RWPE1 (cell line): ENCODE measurements around the gene COL16A1.

ENCODE experiments used
- CTCF ChIA-PET: fragments of 350-600 bp; sonication (Branson Sonifier 250); formaldehyde crosslinking; extraction: SDS; loops from one replicate; lab custom pipeline; 2021; lab: Yijun Ruan, JAX
- POLR2A ChIA-PET: fragments of 400-600 bp; formaldehyde crosslinking; extraction: SDS; loops from one replicate; lab custom pipeline; 2020; ENCODE audit warnings: antibody characterized with exemption; ENCODE audit not compliant: low non-redundant PET; lab: Yijun Ruan, JAX
- DNase-seq: peaks from one replicate; pipeline ENCODE4 v3.0.0; 2012; ENCODE audit warnings: low spot score
- H3K27ac ChIP-seq: fragments of 450-650 bp; 2 replicates; pipeline ENCODE4 v1.5.1; 2017
- TF ChIP-seq, protein P1 (sequence below): fragments of 450-650 bp; conservative IDR thresholded peaks from 2 replicates; pipeline ENCODE4 v1.5.1; 2017; ENCODE audit warnings: low read depth, mild to moderate bottlenecking

Gene COL16A1

DNA sequence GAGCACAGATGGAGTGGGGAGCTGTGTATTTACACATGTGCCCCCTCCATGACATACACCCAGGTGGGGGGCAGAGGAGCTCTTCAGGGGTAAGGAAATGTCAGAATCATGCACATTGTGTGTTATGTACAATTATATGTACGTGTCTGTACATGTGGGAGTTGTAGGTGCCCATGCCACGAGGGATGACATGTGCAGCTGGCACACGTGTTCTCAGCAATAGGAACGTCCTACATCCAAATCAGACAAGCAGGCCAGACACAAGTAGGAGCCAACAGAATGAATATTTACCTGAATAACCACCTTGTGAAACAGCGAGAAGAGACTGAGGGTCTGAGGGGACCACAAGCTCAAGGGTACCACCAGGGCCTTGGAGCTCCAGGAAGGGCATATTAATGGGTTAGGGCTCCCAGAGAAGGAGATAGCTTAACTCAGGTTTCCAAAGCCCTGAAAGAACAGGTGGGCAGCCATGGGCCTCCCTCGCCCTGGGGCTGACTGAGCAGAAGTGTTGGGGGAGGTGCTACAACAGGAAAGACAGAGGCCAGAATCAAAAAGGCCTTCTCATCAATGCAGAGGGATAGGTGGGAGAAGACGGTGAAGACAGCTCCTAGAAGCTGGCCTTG is 3.2 kb downstream of the COL16A1 start:
- peak overlapping the region; percentile 99 for H3K27ac ChIP-seq
- POLR2A ChIA-PET = no interaction called here
- no peak for DNase-seq
- CTCF ChIA-PET = interaction anchor here (1.0 kb wide), 1 partner anchor 15 kb away, joined by 3 read pairs; no protein-coding TSS in a partner anchor
- TF ChIP-seq, protein P1, sequence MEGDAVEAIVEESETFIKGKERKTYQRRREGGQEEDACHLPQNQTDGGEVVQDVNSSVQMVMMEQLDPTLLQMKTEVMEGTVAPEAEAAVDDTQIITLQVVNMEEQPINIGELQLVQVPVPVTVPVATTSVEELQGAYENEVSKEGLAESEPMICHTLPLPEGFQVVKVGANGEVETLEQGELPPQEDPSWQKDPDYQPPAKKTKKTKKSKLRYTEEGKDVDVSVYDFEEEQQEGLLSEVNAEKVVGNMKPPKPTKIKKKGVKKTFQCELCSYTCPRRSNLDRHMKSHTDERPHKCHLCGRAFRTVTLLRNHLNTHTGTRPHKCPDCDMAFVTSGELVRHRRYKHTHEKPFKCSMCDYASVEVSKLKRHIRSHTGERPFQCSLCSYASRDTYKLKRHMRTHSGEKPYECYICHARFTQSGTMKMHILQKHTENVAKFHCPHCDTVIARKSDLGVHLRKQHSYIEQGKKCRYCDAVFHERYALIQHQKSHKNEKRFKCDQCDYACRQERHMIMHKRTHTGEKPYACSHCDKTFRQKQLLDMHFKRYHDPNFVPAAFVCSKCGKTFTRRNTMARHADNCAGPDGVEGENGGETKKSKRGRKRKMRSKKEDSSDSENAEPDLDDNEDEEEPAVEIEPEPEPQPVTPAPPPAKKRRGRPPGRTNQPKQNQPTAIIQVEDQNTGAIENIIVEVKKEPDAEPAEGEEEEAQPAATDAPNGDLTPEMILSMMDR = no peak

DNA sequence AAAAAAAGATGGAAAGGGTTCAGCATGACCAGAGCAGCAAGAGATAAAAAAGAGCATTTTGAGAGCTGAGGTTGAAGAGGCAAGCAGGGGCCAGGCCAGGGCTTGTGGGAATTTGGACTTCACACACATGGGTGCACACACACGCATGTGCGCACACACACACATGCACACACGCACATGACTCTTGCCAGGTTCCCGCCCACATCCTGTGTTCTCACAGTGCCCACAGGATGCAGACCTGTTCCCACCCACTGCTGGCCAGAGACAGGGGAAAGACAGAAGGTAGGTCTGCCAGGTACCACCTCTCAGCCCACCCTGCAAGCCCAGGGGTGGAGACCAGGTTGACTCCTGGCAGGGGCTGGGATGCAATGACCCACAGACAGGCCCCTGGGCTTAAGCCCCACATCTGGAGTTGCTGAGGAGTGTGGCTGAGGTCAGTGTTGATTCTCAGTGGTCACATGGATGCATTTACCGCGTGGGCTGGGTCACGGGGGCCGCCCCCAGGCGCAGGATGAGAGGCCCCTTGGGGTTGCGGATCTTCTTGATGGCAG is 4.4 kb downstream of the COL16A1 start:
- H3K27ac ChIP-seq = peak overlapping the region; percentile 99
- no peak for DNase-seq
- ChIA-PET POLR2A (no interaction called here), CTCF (interaction anchor here (0.7 kb wide), 1 partner anchor 251 kb away, joined by 3 read pairs; no protein-coding TSS in a partner anchor)
- TF ChIP-seq, protein P1 = no peak

DNA sequence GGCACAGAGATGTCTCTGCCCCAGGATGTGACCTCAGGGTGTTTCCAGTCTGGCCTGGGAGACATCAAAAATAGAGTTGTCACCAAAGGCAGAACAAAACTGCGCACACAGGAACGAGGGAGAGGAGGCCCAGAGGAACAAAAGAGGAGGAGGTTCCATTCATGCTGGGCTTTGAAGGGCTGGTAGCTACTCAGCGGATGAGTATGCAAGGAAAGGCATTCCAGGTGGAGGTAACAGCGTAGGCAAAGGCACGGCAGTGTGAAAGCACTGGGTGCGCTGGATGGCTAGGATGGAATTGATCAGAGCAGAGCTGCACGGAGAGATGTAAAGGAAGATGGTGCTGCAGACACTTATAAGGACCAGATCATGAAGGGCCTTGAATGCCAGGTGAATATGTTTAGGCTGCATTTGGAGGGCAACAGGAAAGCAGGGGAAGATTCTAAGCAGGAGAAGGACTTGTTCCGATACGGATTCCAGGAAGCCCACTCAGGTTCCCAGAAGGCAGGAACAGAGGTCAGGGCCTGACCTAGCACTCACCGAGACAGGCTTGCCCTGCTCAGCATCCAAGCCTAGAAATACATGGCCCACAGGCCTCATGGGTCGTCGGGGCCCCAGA is 6.3 kb downstream of the COL16A1 start:
- TF ChIP-seq, protein P1 = no peak
- H3K27ac ChIP-seq = peak overlapping the region; percentile 99
- ChIA-PET CTCF (interaction anchor here (0.6 to 0.7 kb wide), 2 partner anchors 15 to 16 kb away, joined by 3 read pairs; no protein-coding TSS in a partner anchor), POLR2A (no interaction called here)
- DNase-seq = no peak

DNA sequence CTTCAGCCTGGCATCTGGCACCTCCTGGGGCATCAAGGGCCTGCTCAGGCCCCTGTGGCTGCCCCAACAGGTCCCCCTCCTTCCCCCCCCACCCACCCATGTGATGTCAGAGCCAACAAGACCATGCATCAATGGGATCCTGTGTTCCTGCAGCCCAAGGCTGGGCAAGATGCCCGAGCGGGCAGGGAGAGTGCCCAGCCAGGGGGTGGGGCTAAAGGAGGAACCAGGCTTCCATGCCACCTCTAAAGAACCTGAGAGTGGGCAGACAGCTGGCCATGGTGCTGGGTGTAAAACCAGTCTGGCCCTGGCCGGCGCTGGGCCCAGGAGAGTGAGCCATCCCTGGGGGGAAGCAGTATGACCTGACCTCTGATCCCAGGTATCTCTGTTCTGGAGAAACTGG is 7.6 kb downstream of the COL16A1 start:
- DNase-seq = no peak
- CTCF ChIA-PET = interaction anchor here (0.6 to 2.1 kb wide), 2 partner anchors 9 to 123 kb away, joined by 3 to 9 read pairs; no protein-coding TSS in a partner anchor
- peak overlapping the region; percentile 99 for H3K27ac ChIP-seq
- TF ChIP-seq, protein P1 = no peak
- POLR2A ChIA-PET = no interaction called here

DNA sequence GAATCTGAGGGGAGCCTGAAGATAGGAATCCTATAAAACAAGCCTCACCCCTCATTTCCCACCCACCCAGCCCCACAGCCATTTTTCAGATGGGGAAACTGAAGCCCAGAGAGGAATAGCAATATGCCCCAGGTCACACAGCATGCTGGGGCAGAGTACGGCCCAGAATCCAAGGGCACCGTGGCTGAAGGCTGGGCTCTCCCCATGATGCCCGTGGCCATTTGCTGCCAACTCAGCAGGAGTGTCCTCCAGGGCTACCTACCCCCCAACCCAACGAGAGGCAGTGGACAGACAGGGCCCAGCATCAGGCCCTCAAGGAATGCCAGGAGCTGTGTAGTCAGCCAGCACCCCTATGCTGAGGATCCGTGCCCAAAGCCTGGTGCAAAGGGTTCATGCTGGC is 8.5 kb downstream of the COL16A1 start:
- POLR2A ChIA-PET = interaction anchor here (0.6 kb wide), 1 partner anchor 520 kb away, joined by 3 read pairs; no protein-coding TSS in a partner anchor
- DNase-seq = no peak
- CTCF ChIA-PET = interaction anchor here (0.7 to 2.1 kb wide), 2 partner anchors 9 to 20 kb away, joined by 4 to 9 read pairs; no protein-coding TSS in a partner anchor
- TF ChIP-seq, protein P1 = no peak
- H3K27ac ChIP-seq = peak overlapping the region; percentile 99

DNA sequence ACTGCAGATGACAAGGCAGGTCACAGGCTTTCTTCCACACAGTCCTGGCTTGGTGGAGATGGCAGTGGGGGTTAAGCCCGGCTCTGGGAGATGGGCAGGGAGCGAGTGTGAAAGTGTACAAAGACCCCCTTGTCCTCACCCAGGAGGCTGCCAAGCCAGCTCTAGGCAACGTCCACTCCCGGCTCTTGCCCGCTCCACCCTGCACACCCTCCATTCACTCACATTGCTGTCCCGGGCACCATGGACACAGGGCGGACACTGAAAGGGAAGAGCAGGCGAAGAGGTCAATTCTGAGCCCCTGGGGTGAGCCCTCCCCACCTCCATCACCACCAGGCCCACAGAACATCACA is 8.9 kb downstream of the COL16A1 start:
- peak overlapping the region; percentile 99 for H3K27ac ChIP-seq
- DNase-seq = no peak
- ChIA-PET CTCF (interaction anchor here (0.7 to 2.1 kb wide), 2 partner anchors 10 to 20 kb away, joined by 4 to 9 read pairs; no protein-coding TSS in a partner anchor), POLR2A (no interaction called here)
- TF ChIP-seq, protein P1 = no peak
